GM19239 (cell line): Measurements from ENCODE around the gene GNA12.

ENCODE experiments used
- DNase-seq: peaks from one replicate; pipeline ENCODE4 v3.0.0; 2011; ENCODE audit warnings: low spot score; ENCODE audit not compliant: insufficient read length
- FAIRE-seq: peaks from 2 replicates; lab custom pipeline; 2011; peaks lifted over from hg19 to GRCh38; lab: Jason Lieb, UNC

GNA12 gene

GRCh38 chr7:2840458-2840857 lies 3.6 kb downstream of the GNA12 start:
- no peak for DNase-seq
- FAIRE-seq: no peak

- peak; percentile 86 for FAIRE-seq
- DNase-seq: no peak
These were observed 5.1 kb downstream of the GNA12 start for GRCh38 chr7:2838873-2839578.

GRCh38 chr7:2838451-2838850 lies 5.7 kb downstream of the GNA12 start:
- FAIRE-seq: no peak
- no peak for DNase-seq

- FAIRE-seq (no peak), DNase-seq (no peak)
These were observed 6.6 kb downstream of the GNA12 start for GRCh38 chr7:2837496-2837895.

- FAIRE-seq (no peak), DNase-seq (no peak)
These were observed 9.2 kb downstream of the GNA12 start for GRCh38 chr7:2834748-2835441.

GRCh38 chr7:2833083-2833910 lies 10.8 kb downstream of the GNA12 start:
- FAIRE-seq (no peak), DNase-seq (no peak)

- DNase-seq (no peak), FAIRE-seq (no peak)
These were observed 11.6 kb downstream of the GNA12 start for GRCh38 chr7:2832461-2832860.

- peak; percentile 14 for FAIRE-seq
- no peak for DNase-seq
These were observed 13.3 kb downstream of the GNA12 start for GRCh38 chr7:2830609-2831376.

- FAIRE-seq (no peak), DNase-seq (no peak)
These were observed 15.1 kb downstream of the GNA12 start for GRCh38 chr7:2829040-2829439.

GRCh38 chr7:2826771-2827170 lies 17.3 kb downstream of the GNA12 start:
- no peak for DNase-seq
- FAIRE-seq: no peak

GRCh38 chr7:2825559-2826227 lies 18.4 kb downstream of the GNA12 start:
- no peak for FAIRE-seq
- DNase-seq: no peak

GRCh38 chr7:2824678-2825461 lies 19.2 kb downstream of the GNA12 start:
- DNase-seq (no peak), FAIRE-seq (peak; percentile 52)

GRCh38 chr7:2824026-2824677 lies 20.0 kb downstream of the GNA12 start:
- DNase-seq: no peak
- FAIRE-seq: no peak

GRCh38 chr7:2823130-2823529 lies 21.0 kb downstream of the GNA12 start:
- DNase-seq (no peak), FAIRE-seq (no peak)

- DNase-seq: no peak
These were observed 22.1 kb downstream of the GNA12 start for GRCh38 chr7:2821842-2822507.

GRCh38 chr7:2821161-2821841 lies 22.8 kb downstream of the GNA12 start:
- FAIRE-seq: peak; percentile 76

More at GRCh38 chr7:2821842-2822507, 22.1 kb downstream of the GNA12 start:
- FAIRE-seq: peak; percentile 49

GRCh38 chr7:2820508-2820934 lies 23.6 kb downstream of the GNA12 start:
- DNase-seq (no peak), FAIRE-seq (no peak)

More at GRCh38 chr7:2821161-2821841, 22.8 kb downstream of the GNA12 start:
- DNase-seq: no peak
